Right lobe of liver (tissue), 4 donors: ENCODE results near the gene CERS6.

Experiments
- CTCF ChIP-seq, 4 donors: fragments of 200-600 bp in 3 of 4; fragments of 450-650 bp in 1 of 4; IDR thresholded peaks; one replicate each; pipeline versions ENCODE4 v1.5.1 to v1.8.0; 2016 to 2022; ENCODE audit warnings: antibody characterized with exemption in 4 of 4, mild to moderate bottlenecking in 2 of 4
- POLR2A ChIP-seq: fragments of 450-650 bp; IDR thresholded peaks from one replicate; pipeline ENCODE4 v1.6.1; 2017; ENCODE audit warnings: antibody characterized with exemption, mild to moderate bottlenecking
- donor health status: DM: no; HTN: no; CAD: no.
- donor health status: DM: no; HTN: no; CAD: no.
- donor health status: DM: no; HTN: yes; CAD: no.

DNA sequence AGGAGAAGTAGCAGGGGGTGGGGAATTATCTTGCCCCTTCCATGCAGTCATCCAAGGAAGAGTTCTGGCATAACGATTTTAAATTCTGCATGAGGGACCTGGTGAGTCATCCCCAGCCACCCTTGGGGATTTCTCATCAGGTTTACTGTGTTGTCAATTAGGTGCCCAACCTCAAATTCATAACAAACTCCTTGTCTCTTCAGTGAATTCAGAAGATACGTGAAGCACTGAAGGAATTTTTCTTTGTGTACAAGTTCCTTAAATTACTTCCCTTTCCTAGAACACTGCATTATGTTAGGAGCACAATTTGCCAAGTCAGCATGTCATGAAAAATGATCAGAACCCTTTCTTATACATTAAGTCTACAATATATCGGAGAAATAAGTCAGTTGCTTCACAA, 275.5 kb downstream of the CERS6 start:
- no peak for TF ChIP-seq POLR2A
- no peak for TF ChIP-seq CTCF (IDR thresholded peaks at IDR 0.05)
